Measurements from ENCODE around the gene ZNF362.
"Not testable (repeated sequence)": the region's sequence is repeated elsewhere in the genome, so short reads cannot be mapped to it uniquely, and the experiment has no call there.

The ZNF362 gene

DNA sequence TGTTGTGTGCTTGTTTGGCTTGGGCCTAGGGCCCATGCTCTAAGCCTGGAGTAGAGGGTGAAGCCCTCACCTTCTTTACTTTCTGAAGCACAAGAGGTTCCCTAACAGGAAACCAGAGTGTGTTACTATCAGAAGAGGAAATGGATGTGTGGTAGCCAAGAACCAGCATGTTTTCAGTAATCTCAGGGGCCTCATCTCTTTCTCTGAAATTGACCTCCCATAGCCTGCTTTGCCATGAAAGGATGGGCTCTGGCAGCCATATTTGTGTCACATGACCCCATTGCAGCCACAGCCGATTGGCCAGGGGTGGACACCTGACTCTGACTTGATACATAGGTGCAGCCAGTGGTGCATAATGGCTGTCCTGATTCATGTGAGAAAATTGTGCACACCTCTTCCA is 46.0 kb downstream of the ZNF362 start:
- FAIRE-seq (no peak), DNase-seq (ENCODE audit: insufficient read length, low spot score) (no peak)

- DNase-seq (ENCODE audit: insufficient read length, low spot score) (no peak), FAIRE-seq (no peak)
Measured at GRCh38 chr1:33305016-33305415, 48.7 kb downstream of the ZNF362 start.

DNA sequence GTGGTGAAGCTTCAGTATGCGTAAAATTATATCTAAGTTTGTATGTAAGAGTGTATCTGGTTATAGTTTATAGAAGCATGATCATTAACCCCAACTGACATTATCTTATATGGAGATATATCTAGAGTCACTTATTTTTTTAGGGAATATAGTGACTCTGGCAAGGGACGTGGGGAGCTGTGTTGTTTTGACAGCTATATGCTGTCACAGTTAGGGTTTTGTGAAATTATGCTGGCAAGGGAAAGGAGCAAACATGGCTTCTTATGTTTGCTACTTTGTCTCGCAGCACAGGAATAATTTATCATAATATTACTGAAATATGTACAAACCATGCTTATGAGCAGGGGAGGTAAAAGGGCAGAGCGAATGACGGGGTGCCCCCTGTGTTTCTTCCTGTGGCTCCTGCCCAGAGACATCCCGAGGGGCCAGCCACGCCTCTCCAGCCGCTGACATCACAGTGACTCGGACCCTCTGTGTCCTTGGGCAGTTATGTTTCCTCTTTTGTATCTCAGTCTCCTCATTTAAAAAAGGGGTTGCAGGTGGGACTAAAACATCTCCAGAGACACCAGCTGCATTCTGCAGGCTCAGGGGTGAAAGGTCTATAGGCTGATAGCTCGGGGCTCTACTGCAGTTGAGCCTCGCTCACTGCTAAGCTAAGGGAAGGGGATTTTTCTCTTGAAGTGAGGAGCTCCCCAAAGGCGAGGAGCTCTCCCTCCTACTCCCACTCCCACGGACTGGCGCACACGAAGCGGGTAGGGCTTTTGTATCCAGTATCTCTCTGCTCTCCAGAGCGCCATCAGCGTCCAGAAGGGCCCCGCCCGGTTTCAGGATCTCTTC is 49.7 kb downstream of the ZNF362 start:
- no peak for FAIRE-seq
- DNase-seq (ENCODE audit: insufficient read length, low spot score), result no peak

- DNase-seq (ENCODE audit: insufficient read length, low spot score) (no peak), FAIRE-seq (no peak)
Measured at GRCh38 chr1:33306653-33307493, 50.6 kb downstream of the ZNF362 start.

DNA sequence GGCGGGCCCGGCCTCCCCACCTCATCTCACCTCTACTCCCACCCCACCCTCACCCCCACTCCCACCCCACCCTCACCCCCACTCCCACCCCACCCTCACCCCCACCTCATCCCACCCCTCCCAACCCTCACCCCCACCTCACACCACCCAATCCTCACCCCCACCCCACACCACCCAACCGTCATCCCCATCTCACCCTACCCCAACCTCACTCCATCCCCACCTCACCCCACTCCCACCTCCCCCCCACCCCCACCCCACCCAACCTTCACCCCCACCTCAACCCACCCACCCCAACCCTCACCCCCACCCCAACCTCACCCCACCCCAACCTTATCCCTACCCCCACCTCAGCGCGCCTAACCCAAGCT is 51.2 kb downstream of the ZNF362 start:
- DNase-seq (ENCODE audit: insufficient read length, low spot score), result no peak
- FAIRE-seq, result no peak

- FAIRE-seq; DNase-seq (ENCODE audit: insufficient read length, low spot score): not testable (repeated sequence)
Measured at GRCh38 chr1:33309351-33309750, 53.1 kb downstream of the ZNF362 start.

DNA sequence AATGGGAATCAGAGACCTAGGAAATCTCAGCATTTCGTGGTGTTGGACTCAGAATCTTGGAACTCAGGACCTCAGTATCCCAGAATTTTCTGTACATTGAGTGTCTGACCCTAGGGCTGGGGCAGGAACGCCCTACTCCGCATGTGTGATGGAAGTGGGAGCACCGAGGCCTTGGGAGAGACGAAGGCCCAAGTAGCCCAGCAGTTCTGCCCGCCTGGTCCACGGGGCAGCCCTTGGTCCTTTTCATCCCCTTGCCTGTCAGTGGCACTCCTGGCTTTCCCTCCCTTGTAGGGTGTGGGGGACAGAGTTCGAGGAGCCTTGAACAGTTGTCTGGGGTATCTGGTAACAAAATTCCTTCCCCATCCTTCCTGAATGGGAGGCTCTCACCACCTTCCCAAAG is 54.4 kb downstream of the ZNF362 start:
- FAIRE-seq (no peak), DNase-seq (ENCODE audit: insufficient read length, low spot score) (no peak)

DNA sequence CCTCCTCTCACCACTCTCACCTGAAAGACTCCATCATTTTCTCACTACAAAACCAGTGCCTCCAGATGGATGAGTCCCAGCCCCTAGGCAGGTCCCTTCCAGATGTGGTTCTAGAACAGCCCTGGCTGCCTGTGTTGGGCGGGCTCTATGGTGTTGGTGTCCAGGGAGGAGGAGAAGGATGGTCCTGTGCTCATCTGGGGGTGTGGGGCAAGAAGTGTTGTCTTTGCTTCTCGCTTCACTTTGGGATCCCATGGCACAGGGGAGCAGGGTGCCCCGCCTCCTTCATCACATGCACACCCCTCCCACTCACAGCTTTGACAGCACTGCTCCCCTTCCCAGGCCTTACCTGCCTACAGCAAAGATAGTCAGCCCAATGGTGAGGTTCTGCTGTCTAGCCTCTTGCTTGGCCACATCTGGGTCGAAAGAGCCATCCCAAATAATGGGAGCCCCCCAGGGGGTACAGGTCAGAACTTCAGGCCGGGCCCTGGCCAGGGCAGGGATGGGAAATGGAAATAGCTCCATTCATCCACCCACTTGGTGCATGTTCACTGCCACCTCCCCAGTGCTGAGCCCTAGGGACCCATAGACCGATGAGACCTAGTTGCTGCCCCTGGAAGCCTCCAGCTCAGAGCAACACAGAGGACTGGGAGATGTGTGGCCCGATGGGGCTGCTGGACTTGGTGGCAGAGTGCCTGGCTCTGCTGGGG is 55.6 kb downstream of the ZNF362 start:
- DNase-seq (ENCODE audit: insufficient read length, low spot score) (no peak), FAIRE-seq (no peak)

- FAIRE-seq, result no peak
- no peak for DNase-seq (ENCODE audit: insufficient read length, low spot score)
Measured at GRCh38 chr1:33312413-33312749, 56.1 kb downstream of the ZNF362 start.

DNA sequence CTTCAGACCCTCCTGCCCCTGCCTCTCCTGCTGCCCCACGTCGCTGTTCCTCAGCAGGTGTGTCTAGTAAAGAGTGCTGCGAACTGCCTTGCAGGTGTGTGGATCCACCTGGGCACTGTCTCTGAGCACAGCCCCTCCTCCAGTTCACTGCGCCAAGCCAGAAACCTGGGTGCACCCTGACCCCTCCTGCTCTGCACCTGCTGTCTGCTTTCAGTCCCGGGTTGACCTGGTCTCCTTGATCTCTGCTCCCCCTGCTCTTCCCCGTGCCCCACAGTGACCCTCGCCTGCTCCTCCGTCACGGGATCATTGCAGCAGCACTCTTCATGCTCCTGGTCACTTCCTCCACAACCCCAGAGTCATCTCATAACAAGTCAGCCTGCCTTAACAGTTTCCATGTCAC is 58.1 kb downstream of the ZNF362 start:
- FAIRE-seq, result no peak

DNA sequence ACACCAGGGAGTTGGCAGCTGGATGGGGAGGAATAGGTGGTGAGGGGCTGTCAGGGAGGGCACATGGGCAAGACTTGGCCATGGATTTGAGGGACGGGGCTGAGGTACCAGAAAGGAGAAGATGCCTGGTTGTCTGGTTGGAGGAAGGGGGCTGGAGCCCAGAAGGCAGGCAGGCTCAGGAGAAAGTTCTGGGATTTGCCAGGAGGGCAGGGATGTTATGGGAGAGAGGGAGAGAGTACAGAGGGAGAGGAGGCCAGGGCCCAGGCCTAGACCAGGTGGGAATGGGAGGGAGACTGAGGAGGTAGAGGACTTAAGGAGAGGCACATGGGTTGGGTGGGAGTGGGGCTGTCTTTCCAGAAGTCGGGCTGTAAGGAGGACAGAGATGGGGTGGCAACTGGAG is 60.3 kb downstream of the ZNF362 start:
- no peak for FAIRE-seq

More for the DNA sequence above, 58.1 kb downstream of the ZNF362 start:
- no peak for DNase-seq (ENCODE audit: insufficient read length, low spot score)

DNA sequence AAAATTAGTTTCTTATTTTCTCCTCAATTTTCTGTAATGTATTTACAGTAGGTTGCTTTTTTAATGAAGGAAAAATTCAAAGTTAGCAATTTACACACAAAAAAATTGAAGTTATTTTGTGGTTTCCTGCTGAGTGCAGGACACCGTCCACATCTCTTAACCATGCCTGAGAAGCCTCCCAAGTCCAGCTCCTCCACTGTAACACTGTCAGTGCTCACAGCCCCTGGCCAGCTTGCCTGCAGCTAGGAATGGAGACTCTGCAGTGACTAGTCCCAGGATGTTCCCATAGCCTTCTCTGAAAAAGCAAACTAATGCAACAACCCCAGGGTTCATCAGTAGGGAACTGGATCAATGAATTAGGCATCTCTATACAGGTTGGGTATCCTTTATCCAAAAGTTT is 61.1 kb downstream of the ZNF362 start:
- DNase-seq (ENCODE audit: insufficient read length, low spot score) (no peak), FAIRE-seq (no peak)

More for the DNA sequence above, 60.3 kb downstream of the ZNF362 start:
- DNase-seq (ENCODE audit: insufficient read length, low spot score), result no peak

DNA sequence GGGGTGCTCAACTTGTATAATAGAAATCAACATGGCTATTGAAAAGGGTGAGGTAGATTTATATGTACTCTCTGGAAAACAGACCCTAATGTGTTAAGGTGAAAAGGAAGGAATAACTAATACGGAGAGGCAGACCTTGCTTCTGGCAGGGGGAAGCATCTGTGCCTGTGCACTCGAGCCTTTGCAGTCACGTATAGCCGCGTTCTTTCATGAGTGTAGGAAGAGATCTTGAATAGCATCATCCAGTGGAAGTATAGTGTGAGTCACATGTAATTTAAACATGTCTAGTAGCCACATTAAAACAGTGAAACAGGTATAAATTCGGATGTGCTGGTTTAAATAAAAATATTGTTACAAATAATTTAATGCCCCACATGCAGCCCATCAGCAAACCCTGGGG is 61.7 kb downstream of the ZNF362 start:
- no peak for FAIRE-seq

DNA sequence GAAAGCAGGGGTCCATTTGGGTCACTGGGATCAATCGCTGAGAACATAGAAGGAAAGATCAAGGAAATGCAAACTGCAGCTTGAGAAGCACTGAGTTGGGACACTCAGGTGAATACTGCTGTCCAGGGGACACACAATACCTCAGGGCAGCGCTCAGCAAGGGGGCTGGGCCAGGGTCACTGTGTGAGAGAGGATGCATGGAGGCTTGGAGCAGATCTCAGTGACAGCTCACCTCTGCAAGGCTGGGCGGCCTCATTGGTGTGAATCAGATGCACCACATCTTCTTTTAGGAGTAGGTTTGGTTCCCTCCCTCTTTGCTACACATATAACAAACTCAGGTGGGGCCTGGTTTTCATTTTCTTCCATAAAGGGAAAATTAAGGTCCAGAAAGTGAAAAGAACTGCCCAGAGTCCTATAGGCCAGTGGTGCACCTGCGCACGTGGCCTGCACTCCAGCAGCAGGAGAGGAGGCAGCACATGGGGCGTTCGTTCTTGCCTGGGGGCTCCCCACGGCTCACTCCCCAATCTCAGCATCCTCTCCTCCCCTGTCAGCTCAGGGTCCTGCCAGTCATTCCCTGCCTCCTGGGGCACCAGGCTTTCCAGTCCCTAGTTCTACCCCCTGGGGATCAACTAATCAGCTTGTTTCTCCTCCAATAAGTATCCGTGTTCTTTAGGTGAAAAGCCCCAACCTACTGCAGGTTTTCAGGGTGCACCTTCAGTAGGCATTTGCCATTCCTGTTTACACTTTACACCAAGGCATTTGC is 63.1 kb downstream of the ZNF362 start:
- no peak for DNase-seq (ENCODE audit: insufficient read length, low spot score)
- no peak for FAIRE-seq

More for the DNA sequence above, 61.7 kb downstream of the ZNF362 start:
- no peak for DNase-seq (ENCODE audit: insufficient read length, low spot score)

DNA sequence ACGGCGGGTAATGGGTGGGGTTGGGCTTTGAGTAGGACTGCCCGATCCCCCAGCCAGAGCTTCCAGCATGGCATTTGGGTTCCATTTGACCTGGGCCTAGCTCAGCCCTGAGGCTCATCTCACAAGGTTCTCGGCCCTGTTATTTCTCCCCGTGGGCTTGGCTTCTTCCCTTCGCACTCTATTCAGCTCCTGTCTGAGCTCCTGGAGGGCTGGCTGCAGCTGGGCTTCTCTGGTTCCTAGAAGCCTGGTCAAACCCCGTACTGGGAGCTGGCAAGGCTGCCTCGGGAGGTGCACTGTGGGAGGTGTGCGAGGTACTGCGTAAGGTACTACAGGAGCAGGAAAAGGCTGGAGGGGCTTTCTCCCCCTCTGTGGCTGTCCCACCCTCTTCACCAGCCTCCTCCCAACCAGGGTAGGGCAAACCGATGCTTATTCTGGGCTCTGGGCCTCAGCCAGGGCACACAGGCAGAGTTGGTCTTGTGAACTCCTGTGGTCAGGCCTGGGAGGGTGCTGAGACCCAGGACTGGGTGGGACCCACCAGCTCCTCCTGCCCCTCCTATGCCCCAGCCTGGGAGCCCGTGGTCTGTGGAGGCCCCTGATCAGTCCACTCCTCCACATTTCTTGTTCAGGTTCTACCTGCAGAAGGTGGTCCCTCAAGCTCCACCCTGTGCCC is 63.8 kb downstream of the ZNF362 start:
- DNase-seq (ENCODE audit: insufficient read length, low spot score) (no peak), FAIRE-seq (no peak)

DNA sequence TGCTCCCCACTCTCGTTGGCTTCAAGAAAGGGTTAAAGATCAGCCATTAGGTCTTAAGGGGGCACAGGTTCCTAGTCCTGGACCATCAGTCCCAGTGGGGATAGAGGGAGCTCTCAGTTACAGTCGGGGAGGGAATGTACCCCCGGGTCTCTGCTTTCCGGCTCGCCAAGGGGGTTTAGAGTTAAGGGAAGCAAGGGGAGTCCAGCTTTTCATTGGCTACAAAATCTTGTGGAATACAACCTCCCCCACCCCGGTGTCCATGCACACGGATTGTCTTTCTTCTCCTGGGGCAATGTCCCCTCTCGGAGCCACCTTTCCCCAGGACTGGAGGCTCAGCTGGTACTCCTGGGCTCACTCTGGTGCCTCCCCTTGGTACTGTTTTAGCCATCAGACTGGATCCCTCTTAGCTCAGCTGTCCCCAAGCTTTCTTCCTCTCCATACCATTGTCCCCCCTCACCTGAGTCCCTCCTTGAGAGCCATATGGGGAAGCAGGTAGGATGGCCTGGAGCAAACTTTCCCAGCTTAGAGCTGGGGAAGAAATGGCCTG is 64.4 kb downstream of the ZNF362 start, which contains the start of gene A3GALT2:
Gene A3GALT2 (minus strand): TSS at position 480 of the 547 bp plus-strand sequence. CDS start 0 bp downstream, at position 480.
- no peak for FAIRE-seq

GRCh38 chr1:33321178-33321577 is 64.9 kb downstream of the ZNF362 start:
- no peak for FAIRE-seq
- DNase-seq (ENCODE audit: insufficient read length, low spot score), result no peak

More for the DNA sequence above, 64.4 kb downstream of the ZNF362 start, which contains the start of gene A3GALT2:
- DNase-seq (ENCODE audit: insufficient read length, low spot score), result no peak

DNA sequence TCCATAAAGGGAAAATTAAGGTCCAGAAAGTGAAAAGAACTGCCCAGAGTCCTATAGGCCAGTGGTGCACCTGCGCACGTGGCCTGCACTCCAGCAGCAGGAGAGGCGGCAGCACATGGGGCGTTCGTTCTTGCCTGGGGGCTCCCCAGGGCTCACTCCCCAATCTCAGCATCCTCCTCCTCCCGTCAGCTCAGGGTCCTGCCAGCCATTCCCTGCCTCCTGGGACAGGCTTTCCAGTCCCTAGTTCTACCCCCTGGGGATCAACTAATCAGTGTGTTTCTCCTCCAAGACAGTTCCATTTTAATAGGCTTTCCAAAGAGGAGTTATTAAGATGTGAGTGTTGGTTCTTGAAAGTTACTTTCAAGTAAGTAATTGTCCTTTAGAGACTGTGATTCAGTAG is 65.8 kb downstream of the ZNF362 start:
- no peak for FAIRE-seq
- no peak for DNase-seq (ENCODE audit: insufficient read length, low spot score)

DNA sequence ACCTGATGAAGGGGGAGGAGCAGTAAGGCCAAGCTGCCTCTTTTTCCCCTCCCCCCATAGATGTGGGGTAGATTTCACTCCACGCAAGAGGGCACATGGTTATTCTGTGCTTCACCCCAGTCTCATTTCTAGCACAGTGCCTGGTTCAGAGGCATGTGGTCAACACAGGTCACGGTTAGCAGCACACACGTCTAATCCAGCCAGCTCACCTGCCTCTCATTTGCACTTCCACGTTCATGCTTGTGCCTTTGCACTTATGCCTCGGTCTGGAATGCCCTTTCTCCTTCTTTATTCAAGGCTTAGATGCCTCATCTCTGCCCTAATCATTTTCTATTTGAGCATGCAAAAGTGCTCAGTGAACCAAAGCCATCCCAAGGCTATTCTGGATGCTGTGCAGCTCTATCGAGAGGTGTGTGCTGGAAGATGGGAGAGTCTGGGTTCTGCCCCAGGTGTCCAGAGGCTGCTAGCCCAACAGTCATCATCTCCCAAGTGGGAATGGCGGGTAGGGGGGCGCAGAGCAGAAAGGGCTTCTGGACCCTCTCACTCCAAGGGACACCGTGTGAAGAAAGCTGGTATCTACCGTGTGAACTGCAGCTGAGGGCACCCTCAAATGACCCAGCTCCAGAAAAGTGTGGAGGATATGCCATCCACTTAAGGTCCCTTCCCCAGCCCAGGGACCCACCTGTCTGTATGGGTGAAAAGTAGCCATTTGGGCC is 66.7 kb downstream of the ZNF362 start:
- DNase-seq (ENCODE audit: insufficient read length, low spot score), result no peak
- no peak for FAIRE-seq
